PC-3 (cell line): ENCODE data around the gene RRAGD. TPM values are rescaled to one million over a fixed set of nuclear protein-coding genes. Genes with fewer than 3 reads are reported as not detected.
"Not testable (repeated sequence)": the region's sequence is repeated elsewhere in the genome, so short reads cannot be mapped to it uniquely, and the experiment has no call there.

Experiments
- ATAC-seq: fragments of 200-7000 bp; cut with Tn5 transposase; 2 replicates; pipeline ENCODE4 v1.9.1; 2020; ENCODE audit warnings: mild to moderate bottlenecking, moderate library complexity
- BruUV-seq: library from RNA; stranded (reverse); fragments of 400-500 nt; replicated peaks from 2 replicates; lab custom pipeline; 2021; lab: Mats Ljungman, UMichigan
- CTCF ChIA-PET: fragments of 300-600 bp; sonication (Branson Sonifier 250); formaldehyde crosslinking; loops from one replicate; lab custom pipeline; 2022; ENCODE audit warnings: antibody characterized with exemption; lab: Charles Lee
- POLR2A ChIA-PET: fragments of 300-600 bp; sonication (Branson Sonifier 250); formaldehyde crosslinking; loops from one replicate; lab custom pipeline; 2022; ENCODE audit warnings: antibody characterized with exemption; ENCODE audit not compliant: unreplicated experiment; lab: Charles Lee
- DNase-seq: peaks from one replicate; pipeline ENCODE4 v3.0.0-alpha.2; 2015
- H2AFZ ChIP-seq: fragments of 300-600 bp; sonication (generic); 2 replicates; pipeline ENCODE4 v1.6.0; 2016; ENCODE audit warnings: antibody characterized with exemption, low read length
- H3F3A ChIP-seq: fragments of 300-600 bp; sonication (generic); one replicate; pipeline ENCODE4 v1.6.0; 2017; ENCODE audit warnings: antibody characterized with exemption, low read length, control low read depth, mild to moderate bottlenecking; ENCODE audit not compliant: unreplicated experiment
- H3K27ac ChIP-seq: fragments of 300-600 bp; sonication (generic); 2 replicates; pipeline ENCODE4 v1.5.1; 2016; ENCODE audit warnings: mild to moderate bottlenecking, low read length
- H3K27me3 ChIP-seq: fragments of 300-600 bp; sonication (generic); 2 replicates; pipeline ENCODE4 v1.6.1; 2016; ENCODE audit warnings: low read length, mixed read lengths
- H3K36me3 ChIP-seq: fragments of 300-600 bp; sonication (generic); 2 replicates; pipeline ENCODE4 v1.6.1; 2016; ENCODE audit warnings: low read depth, mixed run types, low read length, mixed read lengths
- H3K4me1 ChIP-seq: fragments of 300-600 bp; sonication (generic); 2 replicates; pipeline ENCODE4 v1.5.1; 2016; ENCODE audit warnings: low read length; ENCODE audit not compliant: insufficient read depth
- H3K4me2 ChIP-seq: fragments of 300-600 bp; sonication (generic); 2 replicates; pipeline ENCODE4 v1.6.0; 2016; ENCODE audit warnings: low read length
- H3K4me3 ChIP-seq: fragments of 300-600 bp; sonication (generic); 2 replicates; pipeline ENCODE4 v1.5.1; 2016; ENCODE audit warnings: mild to moderate bottlenecking, low read length, mixed read lengths
- H3K79me2 ChIP-seq: fragments of 300-600 bp; sonication (generic); 2 replicates; pipeline ENCODE4 v1.6.1; 2017; ENCODE audit warnings: low read length, mixed read lengths
- H3K9ac ChIP-seq: fragments of 300-600 bp; sonication (generic); 2 replicates; pipeline ENCODE4 v1.6.0; 2016; ENCODE audit warnings: mild to moderate bottlenecking, low read length
- H3K9me2 ChIP-seq: fragments of 300-600 bp; sonication (generic); replicated peaks from 2 replicates; pipeline ENCODE4 v1.6.1; 2016; ENCODE audit warnings: mixed run types, low read length, mixed read lengths
- H3K9me3 ChIP-seq: fragments of 300-600 bp; sonication (generic); 2 replicates; pipeline ENCODE4 v1.6.1; 2016; ENCODE audit warnings: low read length, mixed read lengths
- H4K20me1 ChIP-seq: fragments of 300-600 bp; sonication (generic); 2 replicates; pipeline ENCODE4 v1.6.1; 2016; ENCODE audit warnings: low read length, mixed read lengths
- CTCF ChIP-seq: fragments of 300-600 bp; sonication (generic); conservative IDR thresholded peaks from 2 replicates; pipeline ENCODE4 v1.5.1; 2017; ENCODE audit warnings: antibody characterized with exemption, low read depth, mild to moderate bottlenecking, low read length
- EZH2 ChIP-seq: fragments of 300-600 bp; sonication (generic); IDR thresholded peaks from one replicate; pipeline ENCODE4 v1.6.1; 2017; ENCODE audit warnings: antibody characterized with exemption, mild to moderate bottlenecking, low read length; ENCODE audit not compliant: unreplicated experiment
- EZH2phosphoT487 ChIP-seq: fragments of 300-600 bp; sonication (generic); IDR thresholded peaks from 2 replicates; pipeline ENCODE4 v1.6.1; 2018; ENCODE audit warnings: mild to moderate bottlenecking, antibody characterized with exemption, low read length, borderline replicate concordance
- intact Hi-C: fragments of 100-400 bp; cut with micrococcal nuclease; formaldehyde crosslinking; loops from 2 replicates; pipeline ENCODE4 v1.9.0; 2023
- total RNA-seq: library from RNA; depleted of rRNA; stranded (reverse); fragments of >200 nt; gene quantifications from 2 replicates; pipeline ENCODE4 v1.2.3, GENCODE V29; 2014

The RRAGD gene
- total RNA-seq, 1 experiment from 2014 or later = 0.62 TPM

GRCh38 chr6:89398762-89399525, 13.1 kb downstream of the RRAGD start:
- no peaks in the 10 kb centered on the region for H3K36me3 ChIP-seq
- H2AFZ ChIP-seq = no peak overlapping the region
- no peaks in the 10 kb centered on the region for H3K4me1 ChIP-seq
- H3K9ac ChIP-seq = no peak overlapping the region
- no peaks in the 10 kb centered on the region for H3K9me2 ChIP-seq
- H3K79me2 ChIP-seq = no peaks in the 10 kb centered on the region
- intact Hi-C loops = no loop called here
- ChIA-PET CTCF (interaction anchor here (0.6 kb wide), 1 partner anchor 25 kb away, joined by 6 read pairs; no protein-coding TSS in a partner anchor), POLR2A (no interaction called here)
- no peak for DNase-seq
- H3K27me3 ChIP-seq = no peaks in the 10 kb centered on the region
- no peak overlapping the region for H3K27ac ChIP-seq
- H4K20me1 ChIP-seq = no peaks in the 10 kb centered on the region
- H3F3A ChIP-seq = no peaks in the 10 kb centered on the region
- no peak overlapping the region for H3K4me3 ChIP-seq
- ATAC-seq = no peak
- no TSS peak for BruUV-seq
- no peak for TF ChIP-seq EZH2phosphoT487
- TF ChIP-seq CTCF = no peak
- TF ChIP-seq EZH2 = no peak
- no peak overlapping the region for H3K4me2 ChIP-seq
- H3K9me3 ChIP-seq = no peaks in the 10 kb centered on the region

- H3K9me3 ChIP-seq, ATAC-seq, intact Hi-C loops, H2AFZ ChIP-seq, H3K27ac ChIP-seq, CTCF ChIA-PET, H3K9me2 ChIP-seq, H3K4me2 ChIP-seq, H3K4me1 ChIP-seq, H3F3A ChIP-seq, H3K36me3 ChIP-seq, DNase-seq, BruUV-seq, H4K20me1 ChIP-seq, H3K9ac ChIP-seq, H3K27me3 ChIP-seq, H3K4me3 ChIP-seq, H3K79me2 ChIP-seq: not testable (repeated sequence)
- POLR2A ChIA-PET = interaction anchor here (0.6 kb wide), 1 partner anchor 857 kb away, joined by 3 read pairs; no protein-coding TSS in a partner anchor
Observed at GRCh38 chr6:89397884-89398283, 14.2 kb downstream of the RRAGD start.

- intact Hi-C loops = no loop called here
- POLR2A ChIA-PET = no interaction called here
Observed at GRCh38 chr6:89393659-89394058, 18.4 kb downstream of the RRAGD start.

More at GRCh38 chr6:89393659-89394058, 18.4 kb downstream of the RRAGD start:
- Histone ChIP-seq H3K9me2 (no peaks in the 10 kb centered on the region), H3K27ac (no peak overlapping the region), H3K9ac (no peak overlapping the region), H3F3A (no peaks in the 10 kb centered on the region), H3K4me1 (no peaks in the 10 kb centered on the region), H2AFZ (no peak overlapping the region), H3K27me3 (no peaks in the 10 kb centered on the region), H3K4me3 (no peak overlapping the region), H3K79me2 (no peaks in the 10 kb centered on the region), H3K4me2 (no peak overlapping the region), H3K36me3 (no peaks in the 10 kb centered on the region), H4K20me1 (no peaks in the 10 kb centered on the region), H3K9me3 (no peaks in the 10 kb centered on the region)
- DNase-seq = no peak
- TF ChIP-seq CTCF (no peak), EZH2 (no peak), EZH2phosphoT487 (no peak)
- CTCF ChIA-PET = no interaction called here
- no TSS peak for BruUV-seq
- ATAC-seq = no peak
